AML-193 (cell line): Measurements from ENCODE around the gene S100A1.
"Not testable (repeated sequence)": the region's sequence is repeated elsewhere in the genome, so short reads cannot be mapped to it uniquely, and the experiment has no call there.

ENCODE experiments used
- DNase-seq, 2 experiments: peaks; one replicate each; lab custom pipeline; 2025; lab: John Stamatoyannopoulos, UW

Gene S100A1

GRCh38 chr1:153627715-153628626, at the start of gene S100A1:
TSS of gene S100A1 (plus strand) at chr1:153628434. CDS start at chr1:153630522, 2,088 bp downstream.
- DNase-seq, result no peak

GRCh38 chr1:153578490-153578889, 49.7 kb upstream of the S100A1 start:
- DNase-seq, result no peak

GRCh38 chr1:153578936-153579335, 49.3 kb upstream of the S100A1 start:
- no peak for DNase-seq

- not testable (repeated sequence) for DNase-seq
These were observed 45.4 kb upstream of the S100A1 start for GRCh38 chr1:153582836-153583235.

GRCh38 chr1:153583514-153583913, 44.7 kb upstream of the S100A1 start:
- DNase-seq, result not testable (repeated sequence)

- no peak for DNase-seq
These were observed 44.3 kb upstream of the S100A1 start for GRCh38 chr1:153583976-153584375.

- DNase-seq, result no peak
These were observed 43.2 kb upstream of the S100A1 start for GRCh38 chr1:153585006-153585405.

GRCh38 chr1:153586347-153586746, 41.9 kb upstream of the S100A1 start:
- DNase-seq, result no peak

- DNase-seq, result no peak
These were observed 40.9 kb upstream of the S100A1 start for GRCh38 chr1:153587314-153587713.

GRCh38 chr1:153588033-153588432, 40.2 kb upstream of the S100A1 start:
- DNase-seq, result not testable (repeated sequence)

GRCh38 chr1:153588482-153588881, 39.8 kb upstream of the S100A1 start:
- DNase-seq, result no peak

GRCh38 chr1:153592748-153593147, 35.5 kb upstream of the S100A1 start:
- no peak for DNase-seq

- DNase-seq, result no peak
These were observed 31.0 kb upstream of the S100A1 start for GRCh38 chr1:153597206-153597605.

GRCh38 chr1:153598309-153599172, 29.7 kb upstream of the S100A1 start:
- peak; percentile 59 to 78 for DNase-seq

- DNase-seq, result no peak
These were observed 28.4 kb upstream of the S100A1 start for GRCh38 chr1:153599847-153600246.

GRCh38 chr1:153602749-153603148, 25.5 kb upstream of the S100A1 start:
- no peak for DNase-seq

- no peak for DNase-seq
These were observed 22.0 kb upstream of the S100A1 start for GRCh38 chr1:153606194-153606593.

GRCh38 chr1:153607381-153607780, 20.9 kb upstream of the S100A1 start:
- DNase-seq, result no peak

GRCh38 chr1:153608089-153608682, 20.0 kb upstream of the S100A1 start:
- DNase-seq, result no peak

- DNase-seq, result no peak
These were observed 19.3 kb upstream of the S100A1 start for GRCh38 chr1:153608742-153609584.

GRCh38 chr1:153609585-153609907, 18.7 kb upstream of the S100A1 start:
- DNase-seq, result no peak

GRCh38 chr1:153610334-153610733, 17.9 kb upstream of the S100A1 start:
- DNase-seq, result no peak
